H1 (cell line): Measurements from ENCODE around the gene RERE. TPM values are rescaled to one million over a fixed set of nuclear protein-coding genes. Genes with fewer than 3 reads are reported as not detected.

Source experiments
- CTCF ChIA-PET: fragments of 300-600 bp; sonication (Branson Sonifier 250); formaldehyde crosslinking; loops from one replicate; lab custom pipeline; 2021; ENCODE audit not compliant: partially characterized antibody; lab: Charles Lee
- POLR2A ChIA-PET: fragments of 300-600 bp; sonication (Branson Sonifier 250); formaldehyde crosslinking; loops from one replicate; lab custom pipeline; 2021; ENCODE audit warnings: inconsistent platforms; ENCODE audit not compliant: partially characterized antibody; lab: Charles Lee
- DNase-seq, 2 experiments: peaks; one replicate each; pipeline versions ENCODE4 v3.0.0 to v3.0.0-alpha.2; 2010 to 2022; ENCODE audit warnings: low spot score in 2 of 2, low read depth in 1 of 2, mixed read lengths in 1 of 2
- FAIRE-seq: peaks from 2 replicates; lab custom pipeline; 2011; peaks lifted over from hg19 to GRCh38; lab: Jason Lieb, UNC
- H2AFZ ChIP-seq: 2 replicates; pipeline ENCODE4 v1.8.1; 2012; ENCODE audit warnings: low read length, inconsistent platforms
- H2AK5ac ChIP-seq: 2 replicates; pipeline ENCODE4 v1.6.1; 2013; ENCODE audit warnings: low read depth, low read length
- H2BK120ac ChIP-seq: replicated peaks from 2 replicates; pipeline ENCODE3; 2013; ENCODE audit warnings: low read depth, low read length, inconsistent platforms
- H2BK12ac ChIP-seq: 2 replicates; pipeline ENCODE4 v1.6.1; 2013; ENCODE audit warnings: low read depth, low read length
- H2BK15ac ChIP-seq: 2 replicates; pipeline ENCODE4 v1.6.1; 2013; ENCODE audit warnings: low read length
- H2BK20ac ChIP-seq: 2 replicates; pipeline ENCODE4 v1.6.1; 2013; ENCODE audit warnings: low read length
- H2BK5ac ChIP-seq: 2 replicates; pipeline ENCODE4 v1.6.1; 2013; ENCODE audit warnings: low read depth, low read length
- H3K14ac ChIP-seq: 2 replicates; pipeline ENCODE4 v1.6.1; 2013; ENCODE audit warnings: inconsistent platforms; ENCODE audit not compliant: insufficient read length
- H3K18ac ChIP-seq: 2 replicates; pipeline ENCODE4 v1.6.1; 2013; ENCODE audit warnings: low read length; ENCODE audit errors: extremely low read depth
- H3K23ac ChIP-seq: 2 replicates; pipeline ENCODE4 v1.6.1; 2013; ENCODE audit warnings: inconsistent platforms; ENCODE audit not compliant: insufficient read length
- H3K23me2 ChIP-seq: 2 replicates; pipeline ENCODE4 v1.6.1; 2013; ENCODE audit warnings: low read depth, low read length
- H3K27ac ChIP-seq: 2 replicates; pipeline ENCODE4 v1.6.1; 2011; ENCODE audit warnings: low read depth, low read length, inconsistent platforms
- H3K27me3 ChIP-seq, 4 experiments: replicated peaks in 1 of 4; 1 replicate in 1 of 4; 2 replicates in 3 of 4; pipeline versions ENCODE4 v1.6.1 to v1.8.1; 2011 to 2013; ENCODE audit warnings: low read length in 3 of 4, mild to moderate bottlenecking in 3 of 4, inconsistent platforms in 2 of 4, mixed read lengths in 2 of 4, moderate library complexity in 1 of 4; ENCODE audit not compliant: control insufficient read depth in 3 of 4, insufficient read depth in 3 of 4; ENCODE audit errors: extremely low read depth in 1 of 4
- H3K36me3 ChIP-seq, 4 experiments: 2 replicates each; pipeline versions ENCODE4 v1.6.1 to v1.8.1; 2011 to 2013; ENCODE audit warnings: mild to moderate bottlenecking in 4 of 4, low read length in 3 of 4, moderate library complexity in 2 of 4, control low read depth in 1 of 4, inconsistent platforms in 1 of 4; ENCODE audit not compliant: insufficient read depth in 4 of 4, control insufficient read depth in 2 of 4
- H3K4ac ChIP-seq: replicated peaks from 2 replicates; pipeline ENCODE3; 2013; ENCODE audit warnings: low read length, low read depth, mixed read lengths, inconsistent platforms; ENCODE audit not compliant: insufficient read length
- H3K4me1 ChIP-seq, 4 experiments: replicated peaks in 1 of 4; 1 replicate in 1 of 4; 2 replicates in 3 of 4; pipeline versions ENCODE4 v1.6.1 to v1.8.1; 2011 to 2013; ENCODE audit warnings: low read length in 3 of 4, inconsistent platforms in 2 of 4, mixed read lengths in 1 of 4; ENCODE audit not compliant: insufficient read depth in 4 of 4, control insufficient read depth in 3 of 4
- H3K4me2 ChIP-seq, 2 experiments: 2 replicates each; pipeline versions ENCODE4 v1.6.1 to v1.8.1; 2011 to 2013; ENCODE audit warnings: low read depth in 2 of 2, low read length in 2 of 2, control low read depth in 1 of 2, inconsistent platforms in 1 of 2, mild to moderate bottlenecking in 1 of 2; ENCODE audit not compliant: insufficient read depth in 1 of 2
- H3K4me3 ChIP-seq, 4 experiments: fragments of 200-600, 300-600 bp in 1 of 4; sonication (generic), shearing (Covaris generic), sonication (Bioruptor Twin) in 1 of 4; 2 replicates each; pipeline versions ENCODE4 v1.5.1 to v1.8.1; 2011 to 2016; ENCODE audit warnings: low read length in 4 of 4, low read depth in 3 of 4, control low read depth in 2 of 4, inconsistent platforms in 2 of 4, mild to moderate bottlenecking in 2 of 4, mixed read lengths in 1 of 4, moderate library complexity in 1 of 4; ENCODE audit not compliant: insufficient read depth in 2 of 4; ENCODE audit errors: extremely low read depth in 1 of 4
- H3K56ac ChIP-seq: replicated peaks from 2 replicates; pipeline ENCODE3; 2013; ENCODE audit warnings: low read depth, mild to moderate bottlenecking, mixed read lengths, low read length, inconsistent platforms; ENCODE audit not compliant: insufficient read length
- H3K79me1 ChIP-seq: 2 replicates; pipeline ENCODE4 v1.6.1; 2013; ENCODE audit warnings: low read depth, low read length, control low read depth
- H3K79me2 ChIP-seq, 2 experiments: 2 replicates each; pipeline versions ENCODE4 v1.6.1 to v1.8.1; 2012 to 2013; ENCODE audit warnings: low read length in 2 of 2, mild to moderate bottlenecking in 2 of 2, inconsistent platforms in 1 of 2; ENCODE audit not compliant: insufficient read depth in 2 of 2, control insufficient read depth in 1 of 2
- H3K9ac ChIP-seq, 4 experiments: replicated peaks in 1 of 4; 1 replicate in 1 of 4; 2 replicates in 3 of 4; pipeline versions ENCODE4 v1.6.1 to v1.8.1; 2011 to 2013; ENCODE audit warnings: low read depth in 3 of 4, low read length in 3 of 4, control low read depth in 2 of 4, mild to moderate bottlenecking in 2 of 4, moderate library complexity in 2 of 4, inconsistent platforms in 1 of 4; ENCODE audit errors: extremely low read depth in 1 of 4
- H3K9me3 ChIP-seq, 2 experiments: 2 replicates each; pipeline versions ENCODE4 v1.6.1 to v1.8.1; 2012 to 2013; ENCODE audit warnings: mild to moderate bottlenecking in 2 of 2, moderate library complexity in 2 of 2, control low read depth in 1 of 2, inconsistent platforms in 1 of 2, low read depth in 1 of 2, low read length in 1 of 2, mixed read lengths in 1 of 2; ENCODE audit not compliant: insufficient read depth in 2 of 2
- H4K20me1 ChIP-seq, 2 experiments: replicated peaks in 1 of 2; 2 replicates each; pipeline versions ENCODE3 to v1.8.1; 2011 to 2013; ENCODE audit warnings: inconsistent platforms in 2 of 2, low read length in 2 of 2, mild to moderate bottlenecking in 1 of 2; ENCODE audit not compliant: insufficient read depth in 2 of 2, control insufficient read depth in 1 of 2
- H4K5ac ChIP-seq: 2 replicates; pipeline ENCODE4 v1.6.1; 2013; ENCODE audit warnings: low read length, low read depth, mixed read lengths, inconsistent platforms; ENCODE audit not compliant: insufficient read length
- H4K8ac ChIP-seq: 2 replicates; pipeline ENCODE4 v1.8.0; 2013; ENCODE audit warnings: mild to moderate bottlenecking, moderate library complexity, low read length, inconsistent platforms; ENCODE audit not compliant: insufficient read depth; ENCODE audit errors: extremely low read depth
- H4K91ac ChIP-seq: replicated peaks from 2 replicates; pipeline ENCODE3; 2013; ENCODE audit warnings: low read length, mixed read lengths, inconsistent platforms; ENCODE audit not compliant: insufficient read length
- ASH2L ChIP-seq: fragments of 200-600, 300-600 bp; sonication (generic); IDR thresholded peaks from one replicate; pipeline ENCODE4 v1.7.1; 2017; ENCODE audit warnings: low read length
- BRCA1 ChIP-seq: IDR thresholded peaks from 2 replicates; pipeline ENCODE4 v1.6.1; 2012; ENCODE audit warnings: low read depth, low read length, improper control_type of control experiment
- CBX8 ChIP-seq: fragments of 300-800, 300-1000 bp; sonication (generic); IDR thresholded peaks from 2 replicates; pipeline ENCODE4 v1.7.1; 2016; ENCODE audit warnings: low read depth, low read length, borderline replicate concordance
- CREB1 ChIP-seq: IDR thresholded peaks from 2 replicates; pipeline ENCODE4 v1.6.1; 2012; ENCODE audit warnings: inconsistent platforms
- JUND ChIP-seq: IDR thresholded peaks from 2 replicates; pipeline ENCODE4 v1.6.1; 2011; ENCODE audit warnings: mild to moderate bottlenecking, improper control_type of control experiment, low read length
- RAD21 ChIP-seq, 2 experiments: IDR thresholded peaks in 1 of 2; conservative IDR thresholded peaks in 1 of 2; 2 replicates each; pipeline ENCODE4 v1.6.1; 2011; ENCODE audit warnings: low read depth in 2 of 2, low read length in 2 of 2, improper control_type of control experiment in 1 of 2, inconsistent platforms in 1 of 2, mild to moderate bottlenecking in 1 of 2, moderate library complexity in 1 of 2
- SIX5 ChIP-seq: IDR thresholded peaks from 2 replicates; pipeline ENCODE4 v1.6.1; 2011; ENCODE audit warnings: mild to moderate bottlenecking, low read depth, low read length
- SP4 ChIP-seq: IDR thresholded peaks from 2 replicates; pipeline ENCODE4 v1.6.1; 2012; ENCODE audit warnings: low read length, inconsistent platforms
- TCF12 ChIP-seq: IDR thresholded peaks from 2 replicates; pipeline ENCODE4 v1.6.1; 2011; ENCODE audit warnings: low read depth, mild to moderate bottlenecking, low read length
- TEAD4 ChIP-seq: IDR thresholded peaks from 2 replicates; pipeline ENCODE4 v1.6.1; 2012; ENCODE audit warnings: low read depth, low read length, inconsistent platforms, mixed read lengths
- ZNF274 ChIP-seq: IDR thresholded peaks from 2 replicates; pipeline ENCODE4 v1.7.0; 2012; ENCODE audit warnings: low read length, borderline replicate concordance; ENCODE audit errors: extremely low read depth
- WGBS, 2 experiments: shearing (Covaris generic) in 1 of 2; methylation state at CpG; one replicate each; pipeline versions ENCODE4 v1.1.6 to v1.1.7; 2013 to 2015; ENCODE audit warnings: low lambda C conversion rate in 2 of 2, mixed read lengths in 2 of 2, inconsistent platforms in 1 of 2, low coverage in 1 of 2, missing lambda C conversion rate in 1 of 2; ENCODE audit not compliant: insufficient replicate concordance in 2 of 2, insufficient coverage in 1 of 2, insufficient read length in 1 of 2; ENCODE audit errors: extremely low coverage in 1 of 2, missing lambda C conversion rate in 1 of 2; 5-methylcytosine and 5-hydroxymethylcytosine counted together
- polyA plus RNA-seq, 7 experiments: library from polyadenylated mRNA; depleted of rRNA in 3 of 7; stranded (reverse) in 5 of 7; unstranded in 2 of 7; fragments of >200 nt in 5 of 7; fragments of 200-250 nt in 2 of 7; gene quantifications; 1 replicate in 5 of 7; 2 replicates in 1 of 7; 4 replicates in 1 of 7; pipeline versions ENCODE4 v1.2.1 to v1.2.3, GENCODE V29; 2011 to 2013; ENCODE audit warnings: missing spikeins in 2 of 7, mixed read lengths in 2 of 7
- total RNA-seq: library from RNA; stranded (reverse); fragmentation: NEBNext Ultra II Directional; extraction: Animal tissue kit (Norgen Biotek cat#: 25700); gene quantifications from 2 replicates; pipeline ENCODE4 v1.2.1, GENCODE V29; 2021
- TF ChIP-seq, protein P1 (sequence below): IDR thresholded peaks from 2 replicates; pipeline ENCODE4 v1.6.1; 2011; ENCODE audit warnings: low read length, improper control_type of control experiment
- TF ChIP-seq, protein P2 (sequence below): IDR thresholded peaks from 2 replicates; pipeline ENCODE4 v1.6.1; 2012; ENCODE audit warnings: inconsistent platforms

The RERE gene
- total and polyA plus RNA-seq, 2 of the 8 experiments (the other 6 are each of a cell fraction or from before 2014, with no cell fraction given): 15.3 to 142 TPM

DNA sequence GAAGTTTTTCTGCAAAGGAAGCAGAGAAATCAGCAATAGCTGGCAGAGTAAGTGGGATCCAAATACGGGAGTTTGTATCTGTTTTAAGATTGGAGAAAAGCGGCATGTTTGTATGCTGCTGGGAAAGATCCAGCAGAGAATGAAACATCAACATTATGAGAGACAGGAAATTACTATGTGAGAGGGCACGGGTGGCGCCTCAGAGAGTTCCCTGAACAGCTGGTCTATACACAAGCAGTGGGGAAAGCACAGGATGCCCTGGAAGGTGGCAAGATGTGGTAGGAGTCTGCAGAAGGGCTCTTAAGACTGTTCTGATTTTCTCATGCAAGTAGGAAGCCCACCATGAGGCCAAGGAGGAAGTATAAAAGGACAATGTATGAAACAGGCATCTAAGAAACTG, 130.4 kb downstream of the RERE start:
- H3K27me3 ChIP-seq: no peaks in the 10 kb centered on the region
- no peak overlapping the region for H3K4ac ChIP-seq
- no peak overlapping the region for H4K8ac ChIP-seq
- H3K23me2 ChIP-seq: no peaks in the 10 kb centered on the region
- H3K79me2 ChIP-seq: peaks cover 36 to 98% of the 10 kb centered on the region in 2 experiments
- no peak overlapping the region for H2AK5ac ChIP-seq
- no peaks in the 10 kb centered on the region for H3K9me3 ChIP-seq
- H4K5ac ChIP-seq: no peak overlapping the region
- H2BK5ac ChIP-seq: no peak overlapping the region
- no peak overlapping the region for H2BK120ac ChIP-seq
- no peak overlapping the region for H2AFZ ChIP-seq
- WGBS, 2 experiments: 89% methylated on average over 4 of the region's 4 CpGs; no CpG with 5 or more reads in 1 of the 2 experiments
- H3K14ac ChIP-seq: no peak overlapping the region
- ChIA-PET CTCF (interaction anchor here (0.7 to 4.5 kb wide), 6 partner anchors 16 to 671 kb away, joined by 3 to 17 read pairs (median 3); no protein-coding TSS in a partner anchor), POLR2A (interaction anchor here (10.8 kb wide), 1 partner anchor 15 kb away, joined by 73 read pairs; no protein-coding TSS in a partner anchor)
- H2BK20ac ChIP-seq: no peak overlapping the region
- H4K20me1 ChIP-seq: peaks cover 22 to 27% of the 10 kb centered on the region in 2 experiments
- FAIRE-seq: no peak
- H3K79me1 ChIP-seq: peaks cover 9% of the 10 kb centered on the region
- no peak overlapping the region for H3K23ac ChIP-seq
- no peak overlapping the region for H3K27ac ChIP-seq
- no peak overlapping the region for H3K9ac ChIP-seq
- no peak for DNase-seq
- no peak overlapping the region for H2BK15ac ChIP-seq
- no peak overlapping the region for H4K91ac ChIP-seq
- H3K4me3 ChIP-seq: no peak overlapping the region
- no peak overlapping the region for H2BK12ac ChIP-seq
- no peak overlapping the region for H3K18ac ChIP-seq
- peaks cover 5 to 9% (median 7%) of the 10 kb centered on the region in 4 experiments; a peak in 4 of 7 replicates for H3K4me1 ChIP-seq
- no peak overlapping the region for H3K4me2 ChIP-seq
- H3K56ac ChIP-seq: no peak overlapping the region
- no peaks in the 10 kb centered on the region; a peak in 1 of 8 replicates for H3K36me3 ChIP-seq
- TF ChIP-seq CBX8 (no peak), BRCA1 (no peak), ZNF274 (no peak), JUND (no peak), SIX5 (no peak), CREB1 (no peak), ASH2L (no peak), RAD21 (IDR thresholded peaks at IDR 0.05 in 1 of 2, conservative IDR thresholded peaks at IDR 0.05 in 1 of 2; ENCODE audit: low read depth in 2 of 2, low read length in 2 of 2) (no peak), TCF12 (no peak), TEAD4 (no peak), SP4 (no peak)
- TF ChIP-seq, protein P1, sequence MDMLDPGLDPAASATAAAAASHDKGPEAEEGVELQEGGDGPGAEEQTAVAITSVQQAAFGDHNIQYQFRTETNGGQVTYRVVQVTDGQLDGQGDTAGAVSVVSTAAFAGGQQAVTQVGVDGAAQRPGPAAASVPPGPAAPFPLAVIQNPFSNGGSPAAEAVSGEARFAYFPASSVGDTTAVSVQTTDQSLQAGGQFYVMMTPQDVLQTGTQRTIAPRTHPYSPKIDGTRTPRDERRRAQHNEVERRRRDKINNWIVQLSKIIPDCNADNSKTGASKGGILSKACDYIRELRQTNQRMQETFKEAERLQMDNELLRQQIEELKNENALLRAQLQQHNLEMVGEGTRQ: no peak
- TF ChIP-seq, protein P2, sequence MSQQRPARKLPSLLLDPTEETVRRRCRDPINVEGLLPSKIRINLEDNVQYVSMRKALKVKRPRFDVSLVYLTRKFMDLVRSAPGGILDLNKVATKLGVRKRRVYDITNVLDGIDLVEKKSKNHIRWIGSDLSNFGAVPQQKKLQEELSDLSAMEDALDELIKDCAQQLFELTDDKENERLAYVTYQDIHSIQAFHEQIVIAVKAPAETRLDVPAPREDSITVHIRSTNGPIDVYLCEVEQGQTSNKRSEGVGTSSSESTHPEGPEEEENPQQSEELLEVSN: no peak
